SU-DHL-6 (cell line): ENCODE results near the gene TRPV4.
"Not testable (repeated sequence)": the region's sequence is repeated elsewhere in the genome, so short reads cannot be mapped to it uniquely, and the experiment has no call there.

Source experiments
- H2AFZ ChIP-seq: fragments of 200-600 bp; sonication (generic); 2 replicates; pipeline ENCODE4 v1.6.1; 2014; ENCODE audit warnings: low read depth, mild to moderate bottlenecking, moderate library complexity, mixed read lengths, antibody characterized with exemption, low read length; ENCODE audit not compliant: severe bottlenecking
- H3F3A ChIP-seq: fragments of 200-600 bp; shearing (Covaris generic); 2 replicates; pipeline ENCODE4 v1.6.0; 2016; ENCODE audit warnings: antibody characterized with exemption, mild to moderate bottlenecking; ENCODE audit not compliant: insufficient read depth
- H3K27ac ChIP-seq: fragments of 200-600 bp; sonication (generic); 2 replicates; pipeline ENCODE4 v1.5.1; 2016; ENCODE audit warnings: low read depth, mild to moderate bottlenecking, low read length, moderate library complexity, mixed read lengths
- H3K27me3 ChIP-seq: fragments of 200-600 bp; sonication (generic), shearing (Covaris generic); 2 replicates; pipeline ENCODE4 v1.6.0; 2014; ENCODE audit warnings: mild to moderate bottlenecking, low read length
- H3K36me3 ChIP-seq: fragments of 200-600 bp; sonication (generic); 2 replicates; pipeline ENCODE4 v1.6.1; 2014; ENCODE audit warnings: mild to moderate bottlenecking, low read length, mixed read lengths
- H3K4me2 ChIP-seq: fragments of 300-600, 200-600 bp; shearing (Covaris generic), sonication (generic); 2 replicates; pipeline ENCODE4 v1.6.0; 2014; ENCODE audit warnings: low read length, low read depth, mild to moderate bottlenecking; ENCODE audit not compliant: poor library complexity, severe bottlenecking
- H3K4me3 ChIP-seq: fragments of 200-600 bp; sonication (generic); 2 replicates; pipeline ENCODE4 v1.5.1; 2014; ENCODE audit warnings: antibody characterized with exemption, low read length, mild to moderate bottlenecking, mixed read lengths; ENCODE audit not compliant: insufficient read depth, poor library complexity, severe bottlenecking
- H3K79me2 ChIP-seq: fragments of 200-600 bp; sonication (generic); 2 replicates; pipeline ENCODE4 v1.6.1; 2014; ENCODE audit warnings: mild to moderate bottlenecking, low read length, moderate library complexity; ENCODE audit not compliant: insufficient read depth
- H3K9ac ChIP-seq: fragments of 200-600 bp; sonication (generic); 2 replicates; pipeline ENCODE4 v1.7.0; 2014; ENCODE audit warnings: mild to moderate bottlenecking, low read length
- H3K9me2 ChIP-seq: fragments of 200-600 bp; sonication (generic); replicated peaks from 2 replicates; pipeline ENCODE4 v1.6.1; 2014; ENCODE audit warnings: low read length; ENCODE audit not compliant: insufficient read depth
- H3K9me3 ChIP-seq: fragments of 200-600 bp; sonication (generic); 2 replicates; pipeline ENCODE4 v1.6.1; 2014; ENCODE audit warnings: low read length, mixed read lengths; ENCODE audit not compliant: insufficient read depth
- H4K20me1 ChIP-seq: fragments of 200-600 bp; sonication (generic); 2 replicates; pipeline ENCODE4 v1.6.1; 2014; ENCODE audit warnings: low read depth, mild to moderate bottlenecking, antibody characterized with exemption, low read length, moderate library complexity, mixed read lengths
- CTCF ChIP-seq: fragments of 200-600 bp; sonication (generic); IDR thresholded peaks from one replicate; pipeline ENCODE4 v1.5.1; 2017; ENCODE audit warnings: antibody characterized with exemption, mild to moderate bottlenecking, low read length, moderate library complexity; ENCODE audit not compliant: insufficient read depth, poor library complexity, severe bottlenecking
- EZH2phosphoT487 ChIP-seq: fragments of 200-600 bp; sonication (generic), shearing (Covaris generic); conservative IDR thresholded peaks from 2 replicates; pipeline ENCODE4 v1.6.1; 2018; ENCODE audit warnings: mild to moderate bottlenecking, antibody characterized with exemption, low read length, moderate library complexity, mixed read lengths

Gene TRPV4

DNA sequence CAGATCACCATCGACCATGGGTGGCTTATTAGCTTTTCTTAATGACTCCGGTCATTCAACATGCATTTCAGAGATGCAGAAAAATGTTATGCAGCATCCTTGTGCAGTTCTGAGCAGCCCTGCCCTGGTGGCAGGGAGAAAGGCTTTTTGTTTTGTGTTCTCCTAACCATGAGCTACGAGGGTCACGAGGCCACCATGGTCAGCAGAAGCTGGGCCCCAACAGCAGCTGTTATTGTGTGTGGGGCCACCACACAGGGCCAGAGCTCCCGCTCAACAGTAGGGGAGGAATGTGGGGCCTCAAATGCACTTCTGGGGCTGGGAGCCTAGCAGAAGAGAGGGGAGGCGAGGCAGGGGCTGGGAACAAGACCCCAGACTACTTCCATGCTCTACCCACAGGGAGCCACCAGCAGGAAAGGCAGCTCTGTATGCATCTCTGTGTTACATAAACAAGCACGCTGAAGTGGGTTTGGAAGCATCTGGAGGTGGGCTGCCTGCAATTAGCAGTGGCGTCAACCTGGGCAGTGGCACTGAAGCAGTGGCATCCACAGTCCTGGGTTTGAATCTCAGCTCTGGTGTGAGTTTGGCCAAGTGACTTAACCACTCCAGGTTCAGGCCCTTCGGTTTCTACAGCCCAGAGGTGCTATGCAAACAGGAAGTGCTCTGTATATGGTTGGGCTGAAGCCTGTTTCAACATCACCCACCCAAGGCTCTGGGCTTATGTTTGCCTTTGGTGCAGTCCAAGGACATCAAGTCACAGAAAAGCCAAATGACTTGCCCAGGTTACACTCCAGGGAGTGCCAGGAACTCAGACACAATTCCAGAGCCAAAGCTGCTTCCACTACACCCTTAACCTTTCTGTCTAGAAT, 30.9 kb upstream of the TRPV4 start:
- H3K9me2 ChIP-seq = no peaks in the 10 kb centered on the region
- no peak for TF ChIP-seq CTCF
- no peak for TF ChIP-seq EZH2phosphoT487
- H3K27me3 ChIP-seq = no peaks in the 10 kb centered on the region
- no peaks in the 10 kb centered on the region for H3K9me3 ChIP-seq
- H4K20me1 ChIP-seq = no peaks in the 10 kb centered on the region
- H3K36me3 ChIP-seq = no peaks in the 10 kb centered on the region
- H3K4me3 ChIP-seq = no peak overlapping the region
- no peaks in the 10 kb centered on the region for H3F3A ChIP-seq
- no peak overlapping the region for H3K27ac ChIP-seq
- H3K4me2 ChIP-seq = no peak overlapping the region
- no peak overlapping the region for H2AFZ ChIP-seq
- no peak overlapping the region for H3K9ac ChIP-seq
- no peaks in the 10 kb centered on the region for H3K79me2 ChIP-seq

- H4K20me1 ChIP-seq, H3K79me2 ChIP-seq, H3K9me3 ChIP-seq, H2AFZ ChIP-seq, H3K27me3 ChIP-seq, H3K36me3 ChIP-seq, H3K4me3 ChIP-seq, H3K4me2 ChIP-seq, H3F3A ChIP-seq, H3K9me2 ChIP-seq, H3K27ac ChIP-seq, H3K9ac ChIP-seq: not testable (repeated sequence)
Measured at GRCh38 chr12:109862491-109862890, 29.3 kb upstream of the TRPV4 start.

- no peak overlapping the region for H3K4me3 ChIP-seq
- H3K9me2 ChIP-seq = no peaks in the 10 kb centered on the region
- no peaks in the 10 kb centered on the region for H3F3A ChIP-seq
- no peak overlapping the region for H2AFZ ChIP-seq
- H3K27ac ChIP-seq = no peak overlapping the region
- H3K27me3 ChIP-seq = no peaks in the 10 kb centered on the region
- no peaks in the 10 kb centered on the region for H3K36me3 ChIP-seq
- no peak for TF ChIP-seq EZH2phosphoT487
- no peak for TF ChIP-seq CTCF
- H3K4me2 ChIP-seq = no peak overlapping the region
- no peaks in the 10 kb centered on the region for H3K79me2 ChIP-seq
- H3K9me3 ChIP-seq = no peaks in the 10 kb centered on the region
- no peaks in the 10 kb centered on the region for H4K20me1 ChIP-seq
- H3K9ac ChIP-seq = no peak overlapping the region
Measured at GRCh38 chr12:109861689-109862314, 28.6 kb upstream of the TRPV4 start.

DNA sequence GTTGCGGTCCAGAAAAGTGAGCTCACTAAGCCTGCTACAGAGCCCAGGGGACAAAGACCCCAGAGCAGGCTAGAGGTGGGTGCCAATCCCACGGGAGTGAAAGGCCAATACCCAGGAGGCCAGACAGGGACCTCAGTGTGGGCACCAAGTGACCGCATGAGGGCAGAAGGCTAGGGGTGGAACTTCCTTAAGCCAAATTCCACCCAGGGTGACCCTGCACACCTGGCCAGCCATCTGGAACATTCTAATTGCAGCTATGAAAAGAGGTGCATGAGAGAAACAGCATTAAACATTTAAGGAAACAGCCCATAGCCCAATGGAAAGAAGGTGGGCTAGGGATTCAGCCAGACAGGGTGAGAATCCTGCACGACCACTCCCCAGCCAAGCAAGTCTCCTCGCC, 27.8 kb upstream of the TRPV4 start:
- Histone ChIP-seq H3K9me2 (no peaks in the 10 kb centered on the region), H4K20me1 (no peaks in the 10 kb centered on the region), H3K27me3 (no peaks in the 10 kb centered on the region), H3K9ac (no peak overlapping the region), H2AFZ (no peak overlapping the region), H3K27ac (no peak overlapping the region), H3K4me2 (no peak overlapping the region), H3K9me3 (no peaks in the 10 kb centered on the region), H3K36me3 (no peaks in the 10 kb centered on the region), H3K4me3 (no peak overlapping the region), H3F3A (no peaks in the 10 kb centered on the region), H3K79me2 (no peaks in the 10 kb centered on the region)
- TF ChIP-seq CTCF (no peak), EZH2phosphoT487 (no peak)
